GM21737 (cell line): Measurements from ENCODE around the gene TSPOAP1.

Experiments
- ATAC-seq: cut with Tn5 transposase; IDR thresholded peaks from one replicate; pipeline ENCODE4 v1.9.1; 2021; ENCODE audit warnings: mild to moderate bottlenecking, moderate library complexity; ENCODE audit not compliant: unreplicated experiment

The TSPOAP1 gene

GRCh38 chr17:58267347-58268324 is 61.0 kb downstream of the TSPOAP1 start:
- ATAC-seq: no peak

- ATAC-seq: no peak
Observed at GRCh38 chr17:58265902-58266875, 62.4 kb downstream of the TSPOAP1 start.

GRCh38 chr17:58265271-58265670 is 63.3 kb downstream of the TSPOAP1 start:
- ATAC-seq: no peak

- no peak for ATAC-seq
Observed at GRCh38 chr17:58264407-58265103, 64.0 kb downstream of the TSPOAP1 start.

- no peak for ATAC-seq
Observed at GRCh38 chr17:58263773-58264172, 64.8 kb downstream of the TSPOAP1 start.

- no peak for ATAC-seq
Observed at GRCh38 chr17:58262149-58262548, 66.4 kb downstream of the TSPOAP1 start.

GRCh38 chr17:58254803-58255202 is 73.8 kb downstream of the TSPOAP1 start:
- no peak for ATAC-seq

GRCh38 chr17:58253082-58253481 is 75.5 kb downstream of the TSPOAP1 start:
- ATAC-seq: no peak

- no peak for ATAC-seq
Observed at GRCh38 chr17:58252141-58252540, 76.5 kb downstream of the TSPOAP1 start.
